ENCODE measurements around the gene RNF126. TPM values are rescaled to one million over a fixed set of nuclear protein-coding genes. Genes with fewer than 3 reads are reported as not detected.

RNF126 gene
- total and polyA plus RNA-seq, 2 experiments from 2014 or later = 95.7 to 112 TPM

DNA sequence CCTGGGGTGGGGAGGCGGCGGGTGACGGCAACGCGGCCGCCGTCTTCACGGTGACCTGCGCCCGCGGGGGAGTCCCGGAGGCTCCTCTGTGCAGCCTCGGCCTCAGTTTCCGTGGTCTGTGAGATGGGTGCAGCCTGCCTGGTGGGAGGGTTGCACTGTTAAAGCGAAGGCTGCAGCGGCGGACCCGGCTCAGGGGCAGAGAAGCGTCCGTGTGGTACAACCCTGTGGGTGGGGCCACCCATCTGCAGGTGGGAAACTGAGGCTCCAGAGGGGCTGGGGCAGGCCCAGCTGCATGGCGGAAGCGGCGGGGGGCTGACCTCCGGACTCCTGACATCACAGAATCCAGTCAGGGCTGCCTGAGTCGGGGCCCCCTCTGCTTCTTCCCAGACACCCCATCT is 22.9 kb downstream of the RNF126 start:
- H3K79me2 ChIP-seq (replicated peaks; ENCODE audit: insufficient read depth) = no peaks in the 10 kb centered on the region
- Mint-ChIP-seq H3K36me3 (ENCODE audit: low read depth) (peaks cover 7% of the 10 kb centered on the region; the same call in 2 of the 3 replicates), H3K9me3 (no peaks in the 10 kb centered on the region; the same call in 2 of the 3 replicates), H3K27ac (no peak overlapping the region), H3K4me1 (peaks cover 4% of the 10 kb centered on the region; the same call in 2 of the 3 replicates), H3K27me3 (ENCODE audit: insufficient read depth, low read depth, poor library complexity) (peaks cover 32% of the 10 kb centered on the region), H3K4me3 (peak overlapping the region; percentile 50; the same call in 2 of the 3 replicates)
- H3K4me2 ChIP-seq = peak overlapping the region; percentile 69
- TF ChIP-seq, protein P1, sequence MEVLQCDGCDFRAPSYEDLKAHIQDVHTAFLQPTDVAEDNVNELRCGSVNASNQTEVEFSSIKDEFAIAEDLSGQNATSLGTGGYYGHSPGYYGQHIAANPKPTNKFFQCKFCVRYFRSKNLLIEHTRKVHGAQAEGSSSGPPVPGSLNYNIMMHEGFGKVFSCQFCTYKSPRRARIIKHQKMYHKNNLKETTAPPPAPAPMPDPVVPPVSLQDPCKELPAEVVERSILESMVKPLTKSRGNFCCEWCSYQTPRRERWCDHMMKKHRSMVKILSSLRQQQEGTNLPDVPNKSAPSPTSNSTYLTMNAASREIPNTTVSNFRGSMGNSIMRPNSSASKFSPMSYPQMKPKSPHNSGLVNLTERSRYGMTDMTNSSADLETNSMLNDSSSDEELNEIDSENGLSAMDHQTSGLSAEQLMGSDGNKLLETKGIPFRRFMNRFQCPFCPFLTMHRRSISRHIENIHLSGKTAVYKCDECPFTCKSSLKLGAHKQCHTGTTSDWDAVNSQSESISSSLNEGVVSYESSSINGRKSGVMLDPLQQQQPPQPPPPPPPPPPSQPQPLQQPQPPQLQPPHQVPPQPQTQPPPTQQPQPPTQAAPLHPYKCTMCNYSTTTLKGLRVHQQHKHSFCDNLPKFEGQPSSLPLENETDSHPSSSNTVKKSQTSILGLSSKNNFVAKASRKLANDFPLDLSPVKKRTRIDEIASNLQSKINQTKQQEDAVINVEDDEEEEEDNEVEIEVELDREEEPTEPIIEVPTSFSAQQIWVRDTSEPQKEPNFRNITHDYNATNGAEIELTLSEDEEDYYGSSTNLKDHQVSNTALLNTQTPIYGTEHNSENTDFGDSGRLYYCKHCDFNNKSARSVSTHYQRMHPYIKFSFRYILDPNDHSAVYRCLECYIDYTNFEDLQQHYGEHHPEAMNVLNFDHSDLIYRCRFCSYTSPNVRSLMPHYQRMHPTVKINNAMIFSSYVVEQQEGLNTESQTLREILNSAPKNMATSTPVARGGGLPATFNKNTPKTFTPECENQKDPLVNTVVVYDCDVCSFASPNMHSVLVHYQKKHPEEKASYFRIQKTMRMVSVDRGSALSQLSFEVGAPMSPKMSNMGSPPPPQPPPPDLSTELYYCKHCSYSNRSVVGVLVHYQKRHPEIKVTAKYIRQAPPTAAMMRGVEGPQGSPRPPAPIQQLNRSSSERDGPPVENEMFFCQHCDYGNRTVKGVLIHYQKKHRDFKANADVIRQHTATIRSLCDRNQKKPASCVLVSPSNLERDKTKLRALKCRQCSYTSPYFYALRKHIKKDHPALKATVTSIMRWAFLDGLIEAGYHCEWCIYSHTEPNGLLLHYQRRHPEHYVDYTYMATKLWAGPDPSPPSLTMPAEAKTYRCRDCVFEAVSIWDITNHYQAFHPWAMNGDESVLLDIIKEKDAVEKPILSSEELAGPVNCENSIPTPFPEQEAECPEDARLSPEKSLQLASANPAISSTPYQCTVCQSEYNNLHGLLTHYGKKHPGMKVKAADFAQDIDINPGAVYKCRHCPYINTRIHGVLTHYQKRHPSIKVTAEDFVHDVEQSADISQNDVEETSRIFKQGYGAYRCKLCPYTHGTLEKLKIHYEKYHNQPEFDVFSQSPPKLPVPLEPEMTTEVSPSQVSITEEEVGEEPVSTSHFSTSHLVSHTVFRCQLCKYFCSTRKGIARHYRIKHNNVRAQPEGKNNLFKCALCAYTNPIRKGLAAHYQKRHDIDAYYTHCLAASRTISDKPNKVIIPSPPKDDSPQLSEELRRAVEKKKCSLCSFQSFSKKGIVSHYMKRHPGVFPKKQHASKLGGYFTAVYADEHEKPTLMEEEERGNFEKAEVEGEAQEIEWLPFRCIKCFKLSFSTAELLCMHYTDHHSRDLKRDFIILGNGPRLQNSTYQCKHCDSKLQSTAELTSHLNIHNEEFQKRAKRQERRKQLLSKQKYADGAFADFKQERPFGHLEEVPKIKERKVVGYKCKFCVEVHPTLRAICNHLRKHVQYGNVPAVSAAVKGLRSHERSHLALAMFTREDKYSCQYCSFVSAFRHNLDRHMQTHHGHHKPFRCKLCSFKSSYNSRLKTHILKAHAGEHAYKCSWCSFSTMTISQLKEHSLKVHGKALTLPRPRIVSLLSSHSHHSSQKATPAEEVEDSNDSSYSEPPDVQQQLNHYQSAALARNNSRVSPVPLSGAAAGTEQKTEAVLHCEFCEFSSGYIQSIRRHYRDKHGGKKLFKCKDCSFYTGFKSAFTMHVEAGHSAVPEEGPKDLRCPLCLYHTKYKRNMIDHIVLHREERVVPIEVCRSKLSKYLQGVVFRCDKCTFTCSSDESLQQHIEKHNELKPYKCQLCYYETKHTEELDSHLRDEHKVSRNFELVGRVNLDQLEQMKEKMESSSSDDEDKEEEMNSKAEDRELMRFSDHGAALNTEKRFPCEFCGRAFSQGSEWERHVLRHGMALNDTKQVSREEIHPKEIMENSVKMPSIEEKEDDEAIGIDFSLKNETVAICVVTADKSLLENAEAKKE (CRISPR knock-in tag; IDR thresholded peaks at IDR 0.05) = no peak
- TF ChIP-seq JUNB (IDR thresholded peaks at IDR 0.05; ENCODE audit: unreplicated experiment) (no peak), NANOG (IDR thresholded peaks at IDR 0.05; ENCODE audit: borderline replicate concordance) (no peak), EZH2 (IDR thresholded peaks at IDR 0.05; ENCODE audit: low read depth, unreplicated experiment) (no peak), POLR2AphosphoS5 (IDR thresholded peaks at IDR 0.05; ENCODE audit: low read depth) (no peak), STAT1 (IDR thresholded peaks at IDR 0.05; ENCODE audit: unreplicated experiment) (no peak), CREB1 (CRISPR knock-in tag; IDR thresholded peaks at IDR 0.05; ENCODE audit: low read depth) (no peak), EZH2phosphoT487 (IDR thresholded peaks at IDR 0.05; ENCODE audit: unreplicated experiment) (no peak), ZNF114 (CRISPR knock-in tag; IDR thresholded peaks at IDR 0.05) (no peak), ZNF331 (CRISPR knock-in tag; IDR thresholded peaks at IDR 0.05; ENCODE audit: low read depth) (no peak)
- TF ChIP-seq, protein P2, sequence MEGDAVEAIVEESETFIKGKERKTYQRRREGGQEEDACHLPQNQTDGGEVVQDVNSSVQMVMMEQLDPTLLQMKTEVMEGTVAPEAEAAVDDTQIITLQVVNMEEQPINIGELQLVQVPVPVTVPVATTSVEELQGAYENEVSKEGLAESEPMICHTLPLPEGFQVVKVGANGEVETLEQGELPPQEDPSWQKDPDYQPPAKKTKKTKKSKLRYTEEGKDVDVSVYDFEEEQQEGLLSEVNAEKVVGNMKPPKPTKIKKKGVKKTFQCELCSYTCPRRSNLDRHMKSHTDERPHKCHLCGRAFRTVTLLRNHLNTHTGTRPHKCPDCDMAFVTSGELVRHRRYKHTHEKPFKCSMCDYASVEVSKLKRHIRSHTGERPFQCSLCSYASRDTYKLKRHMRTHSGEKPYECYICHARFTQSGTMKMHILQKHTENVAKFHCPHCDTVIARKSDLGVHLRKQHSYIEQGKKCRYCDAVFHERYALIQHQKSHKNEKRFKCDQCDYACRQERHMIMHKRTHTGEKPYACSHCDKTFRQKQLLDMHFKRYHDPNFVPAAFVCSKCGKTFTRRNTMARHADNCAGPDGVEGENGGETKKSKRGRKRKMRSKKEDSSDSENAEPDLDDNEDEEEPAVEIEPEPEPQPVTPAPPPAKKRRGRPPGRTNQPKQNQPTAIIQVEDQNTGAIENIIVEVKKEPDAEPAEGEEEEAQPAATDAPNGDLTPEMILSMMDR (conservative IDR thresholded peaks at IDR 0.05; ENCODE audit: low read depth in 2 of 2) = no peak
- TF ChIP-seq, protein P3, sequence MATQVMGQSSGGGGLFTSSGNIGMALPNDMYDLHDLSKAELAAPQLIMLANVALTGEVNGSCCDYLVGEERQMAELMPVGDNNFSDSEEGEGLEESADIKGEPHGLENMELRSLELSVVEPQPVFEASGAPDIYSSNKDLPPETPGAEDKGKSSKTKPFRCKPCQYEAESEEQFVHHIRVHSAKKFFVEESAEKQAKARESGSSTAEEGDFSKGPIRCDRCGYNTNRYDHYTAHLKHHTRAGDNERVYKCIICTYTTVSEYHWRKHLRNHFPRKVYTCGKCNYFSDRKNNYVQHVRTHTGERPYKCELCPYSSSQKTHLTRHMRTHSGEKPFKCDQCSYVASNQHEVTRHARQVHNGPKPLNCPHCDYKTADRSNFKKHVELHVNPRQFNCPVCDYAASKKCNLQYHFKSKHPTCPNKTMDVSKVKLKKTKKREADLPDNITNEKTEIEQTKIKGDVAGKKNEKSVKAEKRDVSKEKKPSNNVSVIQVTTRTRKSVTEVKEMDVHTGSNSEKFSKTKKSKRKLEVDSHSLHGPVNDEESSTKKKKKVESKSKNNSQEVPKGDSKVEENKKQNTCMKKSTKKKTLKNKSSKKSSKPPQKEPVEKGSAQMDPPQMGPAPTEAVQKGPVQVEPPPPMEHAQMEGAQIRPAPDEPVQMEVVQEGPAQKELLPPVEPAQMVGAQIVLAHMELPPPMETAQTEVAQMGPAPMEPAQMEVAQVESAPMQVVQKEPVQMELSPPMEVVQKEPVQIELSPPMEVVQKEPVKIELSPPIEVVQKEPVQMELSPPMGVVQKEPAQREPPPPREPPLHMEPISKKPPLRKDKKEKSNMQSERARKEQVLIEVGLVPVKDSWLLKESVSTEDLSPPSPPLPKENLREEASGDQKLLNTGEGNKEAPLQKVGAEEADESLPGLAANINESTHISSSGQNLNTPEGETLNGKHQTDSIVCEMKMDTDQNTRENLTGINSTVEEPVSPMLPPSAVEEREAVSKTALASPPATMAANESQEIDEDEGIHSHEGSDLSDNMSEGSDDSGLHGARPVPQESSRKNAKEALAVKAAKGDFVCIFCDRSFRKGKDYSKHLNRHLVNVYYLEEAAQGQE (IDR thresholded peaks at IDR 0.05; ENCODE audit: unreplicated experiment) = no peak
- TF ChIP-seq, protein P4, sequence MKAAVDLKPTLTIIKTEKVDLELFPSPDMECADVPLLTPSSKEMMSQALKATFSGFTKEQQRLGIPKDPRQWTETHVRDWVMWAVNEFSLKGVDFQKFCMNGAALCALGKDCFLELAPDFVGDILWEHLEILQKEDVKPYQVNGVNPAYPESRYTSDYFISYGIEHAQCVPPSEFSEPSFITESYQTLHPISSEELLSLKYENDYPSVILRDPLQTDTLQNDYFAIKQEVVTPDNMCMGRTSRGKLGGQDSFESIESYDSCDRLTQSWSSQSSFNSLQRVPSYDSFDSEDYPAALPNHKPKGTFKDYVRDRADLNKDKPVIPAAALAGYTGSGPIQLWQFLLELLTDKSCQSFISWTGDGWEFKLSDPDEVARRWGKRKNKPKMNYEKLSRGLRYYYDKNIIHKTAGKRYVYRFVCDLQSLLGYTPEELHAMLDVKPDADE (IDR thresholded peaks at IDR 0.05) = no peak
- H4K20me1 ChIP-seq (replicated peaks; ENCODE audit: insufficient read depth) = no peaks in the 10 kb centered on the region; the same call in 1 of the 2 replicates
- peak overlapping the region; percentile 52 for H3K4me3 ChIP-seq
- DNase-seq (ENCODE audit: low spot score) (no peak), ATAC-seq (peak; percentile 2; the same call in 1 of the 3 replicates)
- H3K36me3 ChIP-seq (ENCODE audit: insufficient read depth) = no peaks in the 10 kb centered on the region
- no peaks in the 10 kb centered on the region for H3K4me1 ChIP-seq (ENCODE audit: insufficient read depth)
- no peaks in the 10 kb centered on the region for H3F3A ChIP-seq (replicated peaks; ENCODE audit: low read depth)
- peaks cover 9% of the 10 kb centered on the region; the same call in 1 of the 2 replicates for H3K27me3 ChIP-seq (ENCODE audit: insufficient read depth)
- peak overlapping the region; percentile 74; the same call in 1 of the 2 replicates for H2AFZ ChIP-seq
- no peak overlapping the region for H3K27ac ChIP-seq (ENCODE audit: low read depth)
- no peaks in the 10 kb centered on the region for H3K9me2 ChIP-seq (ENCODE audit: insufficient read depth)
